Prostate gland (tissue), 2 donors: ENCODE measurements around the gene BRD2. TPM values are rescaled to one million over a fixed set of nuclear protein-coding genes. Genes with fewer than 3 reads are reported as not detected.

ENCODE experiments used
- DNase-seq: peaks from one replicate; pipeline ENCODE4 v3.0.0-alpha.2; 2019; ENCODE audit warnings: low spot score
- H3K27ac ChIP-seq, 2 donors: fragments of 200-600 bp; sonication (generic); 2 replicates each; pipeline ENCODE4 v1.5.1; 2017 to 2019
- H3K27me3 ChIP-seq: fragments of 200-600 bp; sonication (generic); replicated peaks from 2 replicates; pipeline ENCODE4 v1.5.1; 2019; ENCODE audit not compliant: insufficient read depth
- H3K36me3 ChIP-seq, 2 donors: fragments of 200-600 bp; sonication (generic); 1 replicate in 1 of 2; 2 replicates in 1 of 2; pipeline versions ENCODE4 v1.5.1 to v1.8.1; 2017 to 2019
- H3K4me1 ChIP-seq: fragments of 200-600 bp; sonication (generic); replicated peaks from 2 replicates; pipeline ENCODE4 v1.5.1; 2019
- H3K4me3 ChIP-seq, 2 donors: fragments of 200-600 bp; sonication (generic); 2 replicates each; pipeline ENCODE4 v1.5.1; 2017 to 2019
- H3K9me3 ChIP-seq: fragments of 200-600 bp; sonication (generic); 2 replicates; pipeline ENCODE4 v1.5.1; 2017
- CTCF ChIP-seq, 4 experiments: fragments of 200-600 bp in 2 of 4; fragments of 450-650 bp in 2 of 4; sonication (generic) in 2 of 4; IDR thresholded peaks; 1 replicate in 3 of 4; 2 replicates in 1 of 4; pipeline ENCODE4 v1.5.1; 2016 to 2019; ENCODE audit warnings: antibody characterized with exemption in 4 of 4, mild to moderate bottlenecking in 2 of 4, moderate library complexity in 2 of 4
- POLR2A ChIP-seq: fragments of 450-650 bp; IDR thresholded peaks from one replicate; pipeline ENCODE4 v1.6.1; 2016; ENCODE audit warnings: antibody characterized with exemption, mild to moderate bottlenecking
- POLR2AphosphoS5 ChIP-seq: sonication (generic); formaldehyde crosslinking; IDR thresholded peaks from one replicate; pipeline ENCODE4 v1.6.1; 2017; ENCODE audit warnings: antibody characterized with exemption
- WGBS: methylation state at CpG from one replicate; pipeline ENCODE4 v1.1.5; 2018; 5-methylcytosine and 5-hydroxymethylcytosine counted together
- intact Hi-C: fragments of 100-400 bp; cut with DNase I; formaldehyde crosslinking; loops from one replicate; pipeline ENCODE4 v1.14.2; 2022
- total RNA-seq, 2 donors: library from RNA; depleted of rRNA; stranded (reverse); fragments of >200 nt; gene quantifications; one replicate each; pipeline ENCODE4 v1.1.0, GENCODE V29; 2016

The BRD2 gene
- total RNA-seq, 2 donors from 2014 or later = 153 to 252 TPM

- intact Hi-C loops = loop anchor here (5.0 to 10.0 kb wide), 3 partner anchors 444 to 1348 kb away; partner anchors contain the start of genes CUTA, PHF1 and PRRC2A
- TF ChIP-seq POLR2A = no peak
- no peak for TF ChIP-seq POLR2AphosphoS5
- no peak for TF ChIP-seq CTCF (IDR thresholded peaks at IDR 0.05)
- DNase-seq = peak; percentile 83
These were observed 2.2 kb downstream of the BRD2 start for GRCh38 chr6:32970413-32971241.

GRCh38 chr6:32971242-32971580, 2.8 kb downstream of the BRD2 start:
- intact Hi-C loops = loop anchor here (5.0 to 10.0 kb wide), 3 partner anchors 444 to 1349 kb away; partner anchors contain the start of genes CUTA, PHF1 and PRRC2A
- Histone ChIP-seq H3K27ac (peak overlapping the region; percentile 99 to 100), H3K4me1 (peaks cover 9% of the 10 kb centered on the region), H3K36me3 (peaks cover 3 to 25% of the 10 kb centered on the region in 2 donors), H3K4me3 (peak overlapping the region; percentile 80 to 91), H3K9me3 (no peaks in the 10 kb centered on the region), H3K27me3 (no peaks in the 10 kb centered on the region)
- TF ChIP-seq POLR2AphosphoS5 = no peak
- TF ChIP-seq CTCF (IDR thresholded peaks at IDR 0.05) = no peak
- TF ChIP-seq POLR2A = no peak
- DNase-seq = no peak
- under 1% methylated on average over 15 of the region's 15 CpGs for WGBS

More at GRCh38 chr6:32970413-32971241, 2.2 kb downstream of the BRD2 start:
- H3K27ac ChIP-seq = peak overlapping the region; percentile 99 to 100
- peaks cover 3 to 20% of the 10 kb centered on the region in 2 donors for H3K36me3 ChIP-seq
- peaks cover 6% of the 10 kb centered on the region for H3K4me1 ChIP-seq
- under 1% methylated on average over 31 of the region's 43 CpGs for WGBS
- no peaks in the 10 kb centered on the region for H3K9me3 ChIP-seq
- H3K27me3 ChIP-seq = no peaks in the 10 kb centered on the region
- H3K4me3 ChIP-seq = peak overlapping the region; percentile 80 to 91

- Histone ChIP-seq H3K36me3 (peaks cover 6 to 31% of the 10 kb centered on the region in 2 donors), H3K27ac (peak overlapping the region; percentile 99 to 100), H3K27me3 (no peaks in the 10 kb centered on the region), H3K9me3 (no peaks in the 10 kb centered on the region), H3K4me3 (peak overlapping the region; percentile 84 to 91), H3K4me1 (peaks cover 10% of the 10 kb centered on the region)
- peak; percentile 99 for DNase-seq
- peak; percentile 98 for TF ChIP-seq POLR2AphosphoS5
- peak in 2 of 4 experiments; percentile 27 to 45 for TF ChIP-seq CTCF (IDR thresholded peaks at IDR 0.05)
- peak; percentile 96 for TF ChIP-seq POLR2A
- WGBS = under 1% methylated on average over 53 of the region's 58 CpGs
- intact Hi-C loops = loop anchor here (5.0 to 10.0 kb wide), 3 partner anchors 443 to 1349 kb away; partner anchors contain the start of genes CUTA, PHF1 and PRRC2A
These were observed 3.4 kb downstream of the BRD2 start for GRCh38 chr6:32971581-32972352.

GRCh38 chr6:32972353-32973143, 4.2 kb downstream of the BRD2 start:
- peaks cover 13 to 39% of the 10 kb centered on the region in 2 donors for H3K36me3 ChIP-seq
- no peaks in the 10 kb centered on the region for H3K27me3 ChIP-seq
- H3K4me1 ChIP-seq = peaks cover 15% of the 10 kb centered on the region
- H3K27ac ChIP-seq = peak overlapping the region; percentile 99 to 100
- no peak for TF ChIP-seq CTCF (IDR thresholded peaks at IDR 0.05)
- TF ChIP-seq POLR2A = peak; percentile 8
- intact Hi-C loops = loop anchor here (5.0 to 10.0 kb wide), 3 partner anchors 442 to 1350 kb away; partner anchors contain the start of genes CUTA, PHF1 and PRRC2A
- peak overlapping the region; percentile 66 to 84 for H3K4me3 ChIP-seq
- no peak for DNase-seq
- under 1% methylated on average over 60 of the region's 70 CpGs for WGBS
- H3K9me3 ChIP-seq = no peaks in the 10 kb centered on the region
